Pancreas (tissue), 10 donors: ENCODE data around the gene RB1. TPM values are rescaled to one million over a fixed set of nuclear protein-coding genes. Genes with fewer than 3 reads are reported as not detected.

Experiments used
- ATAC-seq, 4 donors: fragments of 200-7000 bp; cut with Tn5 transposase; one replicate each; pipeline versions ENCODE4 v1.8.0 to v1.9.1; 2020; ENCODE audit warnings: mild to moderate bottlenecking in 4 of 4, moderate library complexity in 4 of 4
- DNase-seq, 6 donors: peaks; one replicate each; pipeline ENCODE4 v3.0.0-alpha.2; 2020
- FAIRE-seq: peaks from 2 replicates; lab custom pipeline; 2012; peaks lifted over from hg19 to GRCh38; lab: Jason Lieb, UNC
- H3K27ac ChIP-seq, 4 donors: fragments of 200-600 bp; sonication (generic); 1 replicate in 3 of 4; 2 replicates in 1 of 4; pipeline versions ENCODE4 v1.5.0 to v1.8.0; 2020
- H3K27me3 ChIP-seq, 4 donors: fragments of 200-600 bp; one replicate each; pipeline ENCODE4 v1.8.0; 2021
- H3K36me3 ChIP-seq, 3 donors: fragments of 200-600 bp; sonication (generic) in 1 of 3; one replicate each; pipeline versions ENCODE4 v1.5.0 to v1.8.0; 2020 to 2021
- H3K4me1 ChIP-seq, 3 donors: fragments of 200-600 bp; one replicate each; pipeline ENCODE4 v1.8.0; 2021
- H3K4me3 ChIP-seq, 4 donors: fragments of 200-600 bp; sonication (generic) in 2 of 4; one replicate each; pipeline versions ENCODE4 v1.5.0 to v1.8.0; 2020 to 2021
- H3K9me3 ChIP-seq, 4 donors: fragments of 200-600 bp; one replicate each; pipeline ENCODE4 v1.8.0; 2021
- CTCF ChIP-seq, 4 donors: fragments of 200-600 bp; sonication (generic) in 3 of 4; IDR thresholded peaks; one replicate each; pipeline versions ENCODE4 v1.5.0 to v1.8.0; 2021; ENCODE audit warnings: antibody characterized with exemption in 4 of 4
- WGBS, 2 donors: extraction: QIAGEN DNeasy Blood & Tissue Kit; methylation state at CpG; one replicate each; pipeline ENCODE4 v1.1.7; 2013; 5-methylcytosine and 5-hydroxymethylcytosine counted together
- intact Hi-C, 3 donors: fragments of 100-400 bp; cut with DNase I; formaldehyde crosslinking; loops; one replicate each; pipeline versions ENCODE4 v1.11.1 to v1.14.2; 2022
- polyA plus RNA-seq, 2 donors: library from polyadenylated mRNA; stranded (reverse); fragments of 200-250 nt; gene quantifications; one replicate each; pipeline ENCODE4 v1.2.3, GENCODE V29; 2013
- total RNA-seq, 6 donors: library from RNA; stranded (reverse); fragmentation: NEBNext Ultra II Directional in 4 of 6; extraction: Animal tissue kit (Norgen Biotek cat#: 25700) in 4 of 6; gene quantifications; one replicate each; pipeline versions ENCODE4 v1.2.1 to v1.2.4, GENCODE V29; 2021 to 2023
- donor health status: healthy with polysubstance abuse.
- donor health status: DM: no; HTN: no; CAD: no; lungs with moderate emphysema.
- donor health status: DM: no; HTN: no; CAD: no.
- donor health status: control.
- donor health status: control.
- donor health status: Bipolar disorder and iron deficiency.
- donor health status: DM: yes; HTN: yes; CAD: no.
- donor health status: DM: no; HTN: no; CAD: no.
- donor health status: DM: no; HTN: no; CAD: no.
- donor health status: DM: yes; HTN: yes; CAD: no.

RB1 gene
- total and polyA plus RNA-seq, 8 donors = 5.0 to 23.0 (median 10.9) TPM

- H3K9me3 ChIP-seq = no peaks in the 10 kb centered on the region
- H3K27ac ChIP-seq = no peak overlapping the region
- H3K36me3 ChIP-seq = no peaks in the 10 kb centered on the region
- ATAC-seq (no peak), DNase-seq (no peak), FAIRE-seq (no peak)
- H3K27me3 ChIP-seq = no peaks in the 10 kb centered on the region
- no peak for TF ChIP-seq CTCF (IDR thresholded peaks at IDR 0.05)
- 95 to 100% methylated on average over 1 of the region's 1 CpG for WGBS, 2 donors
- intact Hi-C loops = loop anchor here in 1 of 3 donors (10.0 kb wide), 1 partner anchor 50 kb away; no protein-coding TSS in a partner anchor
- no peak overlapping the region for H3K4me3 ChIP-seq
- H3K4me1 ChIP-seq = peaks cover 0 to 5% (median 0%) of the 10 kb centered on the region in 3 donors
Observed at GRCh38 chr13:48295271-48295670, 8.3 kb upstream of the RB1 start.

- WGBS, 2 donors = 64 to 68% methylated on average over 2 of the region's 2 CpGs
- ATAC-seq = no peak
- no peak overlapping the region for H3K4me3 ChIP-seq
- TF ChIP-seq CTCF (IDR thresholded peaks at IDR 0.05) = no peak
- intact Hi-C loops = loop anchor here in 1 of 3 donors (10.0 kb wide), 1 partner anchor 52 kb away; no protein-coding TSS in a partner anchor
- H3K9me3 ChIP-seq = no peaks in the 10 kb centered on the region
- no peaks in the 10 kb centered on the region for H3K27me3 ChIP-seq
- H3K4me1 ChIP-seq = peaks cover 0 to 5% (median 0%) of the 10 kb centered on the region in 3 donors
- no peak for FAIRE-seq
- no peak for DNase-seq
- H3K27ac ChIP-seq = no peak overlapping the region
- H3K36me3 ChIP-seq = no peaks in the 10 kb centered on the region
Observed at GRCh38 chr13:48296528-48296927, 7.0 kb upstream of the RB1 start.

- no peak overlapping the region for H3K27ac ChIP-seq
- intact Hi-C loops = loop anchor here in 1 of 3 donors (10.0 kb wide), 1 partner anchor 52 kb away; no protein-coding TSS in a partner anchor
- WGBS, 2 donors = 58 to 59% methylated on average over 4 of the region's 4 CpGs
Observed at GRCh38 chr13:48297131-48297786, 6.3 kb upstream of the RB1 start.

GRCh38 chr13:48299591-48299990, 4.0 kb upstream of the RB1 start:
- H3K4me1 ChIP-seq = peaks cover 0 to 7% (median 0%) of the 10 kb centered on the region in 3 donors
- intact Hi-C loops = loop anchor here in 1 of 3 donors (10.0 kb wide), 1 partner anchor 55 kb away; no protein-coding TSS in a partner anchor
- no peaks in the 10 kb centered on the region for H3K27me3 ChIP-seq
- DNase-seq = no peak
- no peaks in the 10 kb centered on the region for H3K36me3 ChIP-seq
- ATAC-seq = no peak
- no peaks in the 10 kb centered on the region for H3K9me3 ChIP-seq
- 83 to 88% methylated on average over 2 of the region's 2 CpGs for WGBS, 2 donors
- no peak for FAIRE-seq
- H3K4me3 ChIP-seq = no peak overlapping the region
- no peak for TF ChIP-seq CTCF (IDR thresholded peaks at IDR 0.05)
- no peak overlapping the region for H3K27ac ChIP-seq

More at GRCh38 chr13:48297131-48297786, 6.3 kb upstream of the RB1 start:
- no peak for TF ChIP-seq CTCF (IDR thresholded peaks at IDR 0.05)
- no peak for FAIRE-seq
- no peaks in the 10 kb centered on the region for H3K27me3 ChIP-seq
- no peaks in the 10 kb centered on the region for H3K36me3 ChIP-seq
- DNase-seq = no peak
- no peaks in the 10 kb centered on the region for H3K9me3 ChIP-seq
- no peak overlapping the region for H3K4me3 ChIP-seq
- no peak for ATAC-seq
- H3K4me1 ChIP-seq = peaks cover 0 to 2% (median 0%) of the 10 kb centered on the region in 3 donors

- intact Hi-C loops = no loop called here
Observed at GRCh38 chr13:48302871-48303358, 636 bp upstream of the RB1 start.

More at GRCh38 chr13:48302871-48303358, 636 bp upstream of the RB1 start:
- ATAC-seq (peak; percentile 2 to 44 (median 22)), FAIRE-seq (no peak), DNase-seq (no peak)
- Histone ChIP-seq H3K36me3 (peaks cover 0 to 2% (median 0%) of the 10 kb centered on the region in 3 donors), H3K27ac (peak overlapping the region; percentile 96 to 98 (median 97)), H3K9me3 (no peaks in the 10 kb centered on the region), H3K4me3 (peak overlapping the region; percentile 87 to 98 (median 92)), H3K27me3 (no peaks in the 10 kb centered on the region), H3K4me1 (peaks cover 0 to 20% (median 16%) of the 10 kb centered on the region in 3 donors)
- TF ChIP-seq CTCF (IDR thresholded peaks at IDR 0.05) = no peak
- 13 to 16% methylated on average over 12 of the region's 12 CpGs for WGBS, 2 donors
